Measurements from ENCODE around the gene THAP4.

THAP4 gene

DNA sequence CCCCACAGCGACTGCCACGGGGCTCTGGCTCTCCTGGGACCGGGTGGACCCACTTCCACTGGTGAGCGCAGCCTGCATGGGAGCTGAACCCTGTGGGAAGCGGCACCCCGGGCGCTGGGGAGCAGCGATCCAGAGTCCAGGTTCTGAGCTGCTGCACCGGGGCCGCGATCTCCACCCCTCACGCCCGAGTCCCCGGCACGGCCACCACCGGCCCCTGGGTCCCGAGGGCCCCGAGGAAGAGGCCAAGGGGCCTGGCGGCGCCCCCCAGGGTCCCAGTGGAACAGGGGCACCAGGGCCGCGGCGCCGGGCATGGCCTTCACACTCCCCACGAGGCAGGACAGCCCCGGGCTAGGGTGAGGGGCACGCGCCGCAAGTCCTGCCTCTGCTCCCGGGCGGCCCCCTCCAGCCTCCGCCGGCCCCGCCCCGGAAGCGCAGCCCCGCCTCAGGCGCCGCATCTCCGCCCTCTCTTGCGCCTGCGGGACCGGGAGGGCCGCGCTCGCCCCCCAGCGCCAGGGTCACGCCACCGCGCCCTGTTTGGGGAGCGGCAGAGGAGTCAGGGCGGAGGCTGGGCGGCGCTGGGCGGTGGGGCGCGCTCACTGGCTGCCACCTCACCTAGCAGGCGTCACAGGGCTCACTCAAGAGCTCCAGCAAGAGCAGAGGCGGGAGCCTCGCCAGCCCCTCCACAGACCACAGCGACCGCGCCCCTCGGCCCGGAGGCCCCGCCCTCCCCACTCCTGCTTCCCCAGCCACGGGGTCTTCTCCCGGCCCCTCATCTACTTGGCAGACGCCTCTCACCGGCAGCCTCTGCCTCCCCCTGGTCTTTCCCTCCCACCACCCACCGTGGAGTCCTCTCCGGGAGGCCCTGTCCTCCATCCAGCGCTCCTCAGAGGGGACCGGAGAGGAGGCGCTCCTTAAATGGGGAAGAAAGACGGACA lies 26.8 kb downstream of the THAP4 start:
- Histone ChIP-seq H3K4me3 (ENCODE audit: low read length) (peak overlapping the region; percentile 51; the same call in 1 of the 2 replicates), H3K9me3 (ENCODE audit: control insufficient read depth, insufficient read depth, low read length) (no peaks in the 10 kb centered on the region), H3K4me1 (ENCODE audit: control insufficient read depth, insufficient read depth, low read length) (no peaks in the 10 kb centered on the region), H3K27me3 (ENCODE audit: control insufficient read depth, insufficient read depth, low read length) (no peaks in the 10 kb centered on the region), H3K36me3 (ENCODE audit: control insufficient read depth, insufficient read depth, low read length) (no peaks in the 10 kb centered on the region), H3K27ac (ENCODE audit: low read length) (no peak overlapping the region)
- no CpG with 5 or more reads among the region's 76 CpGs for WGBS (ENCODE audit: insufficient coverage, insufficient read length)
- DNase-seq (ENCODE audit: low read depth, low spot score): peak; percentile 88

DNA sequence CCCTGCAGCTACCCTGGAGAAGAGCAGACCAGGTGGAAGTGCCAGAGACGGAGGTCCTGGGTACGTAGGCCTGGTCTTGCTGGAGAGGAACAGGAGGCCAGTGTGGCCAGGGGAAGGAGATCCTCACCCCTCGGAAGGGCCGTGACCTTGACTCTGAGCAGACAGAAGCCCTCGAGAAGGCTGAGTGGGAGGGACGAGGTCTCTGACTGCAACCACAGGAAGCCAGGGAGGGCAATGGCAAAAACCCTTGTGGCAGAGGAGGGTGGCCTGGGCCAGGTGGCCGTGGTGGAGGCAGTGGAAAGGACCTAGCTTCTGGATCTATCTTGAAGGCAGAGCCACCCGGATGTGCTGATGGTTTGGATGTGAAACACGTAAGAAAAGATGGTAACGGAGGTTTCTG lies 28.1 kb downstream of the THAP4 start:
- no peaks in the 10 kb centered on the region for H3K9me3 ChIP-seq (ENCODE audit: control insufficient read depth, insufficient read depth, low read length)
- H3K36me3 ChIP-seq (ENCODE audit: control insufficient read depth, insufficient read depth, low read length): no peaks in the 10 kb centered on the region
- no peaks in the 10 kb centered on the region for H3K4me1 ChIP-seq (ENCODE audit: control insufficient read depth, insufficient read depth, low read length)
- H3K27me3 ChIP-seq (ENCODE audit: control insufficient read depth, insufficient read depth, low read length): no peaks in the 10 kb centered on the region
- no CpG with 5 or more reads among the region's 10 CpGs for WGBS (ENCODE audit: insufficient coverage, insufficient read length)
- no peak overlapping the region for H3K4me3 ChIP-seq (ENCODE audit: low read length)
- H3K27ac ChIP-seq (ENCODE audit: low read length): no peak overlapping the region
- no peak for DNase-seq (ENCODE audit: low read depth, low spot score)

DNA sequence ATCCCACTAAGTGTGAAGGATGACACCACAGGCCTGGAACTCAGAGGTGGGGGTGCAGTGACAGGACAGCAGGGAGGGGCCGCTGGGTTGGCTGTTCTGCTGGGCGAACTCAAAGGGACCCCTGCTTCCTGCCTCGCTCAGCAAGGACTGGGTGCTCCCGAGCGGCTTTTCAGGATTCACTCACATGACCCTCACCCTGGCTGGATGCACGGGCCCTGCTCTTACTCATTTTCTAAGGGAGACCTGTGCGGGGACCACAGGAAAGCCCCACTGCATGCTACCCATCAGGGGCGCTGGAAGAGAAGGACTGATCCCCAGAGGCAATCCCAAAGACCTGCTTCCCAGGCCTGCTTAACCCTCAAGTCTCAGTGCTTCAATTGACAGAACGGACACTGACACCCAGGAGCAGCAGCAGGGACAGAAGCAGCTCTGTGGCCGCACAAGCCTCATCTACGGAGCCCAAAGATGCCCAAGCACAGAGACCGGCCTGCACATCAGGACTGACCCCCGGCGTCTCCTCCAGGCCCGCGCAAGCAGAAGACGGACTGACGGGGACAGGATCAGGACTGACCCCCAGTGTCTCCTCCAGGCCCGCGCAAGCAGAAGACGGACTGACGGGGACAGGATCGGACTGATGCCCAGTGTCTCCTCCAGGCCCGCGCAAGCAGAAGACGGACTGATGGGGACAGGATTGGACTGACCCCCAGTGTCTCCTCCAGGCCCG lies 29.6 kb downstream of the THAP4 start:
- Histone ChIP-seq H3K36me3 (ENCODE audit: control insufficient read depth, insufficient read depth, low read length) (no peaks in the 10 kb centered on the region; the same call in 1 of the 2 replicates), H3K4me1 (ENCODE audit: control insufficient read depth, insufficient read depth, low read length) (no peaks in the 10 kb centered on the region), H3K4me3 (ENCODE audit: low read length) (no peak overlapping the region), H3K27me3 (ENCODE audit: control insufficient read depth, insufficient read depth, low read length) (no peaks in the 10 kb centered on the region), H3K27ac (ENCODE audit: low read length) (no peak overlapping the region), H3K9me3 (ENCODE audit: control insufficient read depth, insufficient read depth, low read length) (no peaks in the 10 kb centered on the region)
- no CpG with 5 or more reads among the region's 27 CpGs for WGBS (ENCODE audit: insufficient coverage, insufficient read length)
- no peak for DNase-seq (ENCODE audit: low read depth, low spot score)

DNA sequence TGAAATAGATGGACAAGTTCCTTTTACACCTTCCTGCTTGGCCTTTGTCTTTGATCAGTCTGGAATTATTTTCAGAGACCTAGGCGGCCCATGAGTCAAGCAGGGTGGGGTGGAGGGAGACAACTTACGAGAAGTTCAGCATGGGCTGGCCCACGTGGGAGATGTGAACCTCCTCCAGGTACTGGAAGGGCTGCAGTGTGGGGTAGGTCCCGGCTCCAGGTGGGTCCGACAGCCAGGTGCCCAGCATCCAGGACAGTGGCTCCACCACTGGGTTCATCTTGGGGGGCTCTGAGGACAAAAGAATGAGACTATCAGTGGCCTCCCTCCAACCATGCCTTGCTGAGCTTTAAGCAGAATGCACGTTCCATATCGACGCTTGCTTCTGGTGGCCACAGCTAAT lies 30.8 kb downstream of the THAP4 start:
- H3K27me3 ChIP-seq (ENCODE audit: control insufficient read depth, insufficient read depth, low read length): no peaks in the 10 kb centered on the region
- DNase-seq (ENCODE audit: low read depth, low spot score): no peak
- H3K4me1 ChIP-seq (ENCODE audit: control insufficient read depth, insufficient read depth, low read length): no peaks in the 10 kb centered on the region
- H3K27ac ChIP-seq (ENCODE audit: low read length): no peak overlapping the region
- no CpG with 5 or more reads among the region's 8 CpGs for WGBS (ENCODE audit: insufficient coverage, insufficient read length)
- no peaks in the 10 kb centered on the region for H3K9me3 ChIP-seq (ENCODE audit: control insufficient read depth, insufficient read depth, low read length)
- H3K36me3 ChIP-seq (ENCODE audit: control insufficient read depth, insufficient read depth, low read length): no peaks in the 10 kb centered on the region; the same call in 1 of the 2 replicates
- no peak overlapping the region for H3K4me3 ChIP-seq (ENCODE audit: low read length)

DNA sequence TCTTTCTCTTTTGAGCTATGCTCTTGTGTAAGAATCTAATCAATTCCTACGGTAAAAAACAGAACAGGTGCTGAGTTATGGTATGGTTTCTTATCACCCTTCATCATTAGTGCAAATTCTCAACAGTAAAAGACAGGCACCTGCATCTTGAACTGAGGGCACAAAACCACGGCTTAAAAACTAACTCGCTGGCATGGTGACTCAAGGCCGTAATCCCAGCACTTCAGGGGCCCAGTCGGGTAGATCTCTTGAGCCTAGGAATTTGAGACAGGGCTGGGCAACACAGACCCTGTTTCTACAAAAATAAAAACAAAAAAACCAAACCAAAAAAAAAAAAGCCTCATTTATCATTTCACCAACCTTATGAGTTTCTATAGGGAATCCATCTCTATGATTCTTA lies 33.3 kb downstream of the THAP4 start:
- no peak overlapping the region for H3K4me3 ChIP-seq (ENCODE audit: low read length)
- no peak for DNase-seq (ENCODE audit: low read depth, low spot score)
- no peaks in the 10 kb centered on the region for H3K27me3 ChIP-seq (ENCODE audit: control insufficient read depth, insufficient read depth, low read length)
- no peaks in the 10 kb centered on the region; the same call in 1 of the 2 replicates for H3K36me3 ChIP-seq (ENCODE audit: control insufficient read depth, insufficient read depth, low read length)
- H3K4me1 ChIP-seq (ENCODE audit: control insufficient read depth, insufficient read depth, low read length): no peaks in the 10 kb centered on the region
- no peak overlapping the region for H3K27ac ChIP-seq (ENCODE audit: low read length)
- WGBS (ENCODE audit: insufficient coverage, insufficient read length): no CpG with 5 or more reads among the region's 5 CpGs
- H3K9me3 ChIP-seq (ENCODE audit: control insufficient read depth, insufficient read depth, low read length): no peaks in the 10 kb centered on the region

DNA sequence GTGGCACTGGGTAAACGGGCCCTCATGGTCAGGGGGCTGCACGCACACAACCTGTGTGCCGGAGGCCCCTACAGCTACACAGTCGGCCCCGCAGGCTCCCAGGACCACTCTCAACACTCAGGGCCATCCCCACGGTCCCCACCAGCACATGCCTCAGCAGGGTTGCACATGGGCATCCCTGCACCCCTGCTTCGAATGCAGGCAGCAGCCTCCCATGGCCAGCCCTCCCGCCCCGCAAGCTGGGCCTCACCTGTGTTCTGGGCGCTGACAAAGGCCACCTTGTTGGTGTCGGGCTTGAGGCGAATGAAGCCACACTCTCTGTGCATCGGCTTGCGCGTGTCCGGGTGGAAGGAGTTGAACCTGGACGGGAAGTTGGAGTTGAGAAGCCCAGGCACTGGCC lies 34.2 kb downstream of the THAP4 start:
- H3K9me3 ChIP-seq (ENCODE audit: control insufficient read depth, insufficient read depth, low read length): no peaks in the 10 kb centered on the region
- no CpG with 5 or more reads among the region's 17 CpGs for WGBS (ENCODE audit: insufficient coverage, insufficient read length)
- no peaks in the 10 kb centered on the region; the same call in 1 of the 2 replicates for H3K36me3 ChIP-seq (ENCODE audit: control insufficient read depth, insufficient read depth, low read length)
- no peak overlapping the region for H3K27ac ChIP-seq (ENCODE audit: low read length)
- no peak for DNase-seq (ENCODE audit: low read depth, low spot score)
- H3K27me3 ChIP-seq (ENCODE audit: control insufficient read depth, insufficient read depth, low read length): no peaks in the 10 kb centered on the region
- H3K4me1 ChIP-seq (ENCODE audit: control insufficient read depth, insufficient read depth, low read length): no peaks in the 10 kb centered on the region
- H3K4me3 ChIP-seq (ENCODE audit: low read length): no peak overlapping the region

DNA sequence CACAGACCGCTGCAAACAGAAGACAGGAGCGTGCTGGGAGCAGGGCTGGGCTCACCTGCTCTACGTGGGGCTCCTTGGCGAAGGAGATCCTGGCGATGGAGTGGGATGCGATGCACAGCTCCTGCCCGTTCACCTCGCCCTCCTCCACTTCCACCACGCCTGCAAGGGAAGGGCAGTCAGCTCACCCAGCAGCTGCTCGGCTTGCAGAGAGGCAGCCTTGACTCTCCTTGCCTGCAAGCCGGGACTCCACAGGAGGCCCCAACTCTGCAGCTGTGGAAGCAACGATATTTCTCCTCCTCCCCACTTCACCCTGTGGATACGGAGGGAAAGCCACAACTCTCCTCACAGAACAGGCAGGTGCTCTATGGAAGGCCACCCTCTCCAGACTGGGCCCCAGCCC lies 35.1 kb downstream of the THAP4 start:
- H3K4me1 ChIP-seq (ENCODE audit: control insufficient read depth, insufficient read depth, low read length): no peaks in the 10 kb centered on the region
- WGBS (ENCODE audit: insufficient coverage, insufficient read length): no CpG with 5 or more reads among the region's 13 CpGs
- no peak overlapping the region for H3K27ac ChIP-seq (ENCODE audit: low read length)
- H3K9me3 ChIP-seq (ENCODE audit: control insufficient read depth, insufficient read depth, low read length): no peaks in the 10 kb centered on the region
- H3K27me3 ChIP-seq (ENCODE audit: control insufficient read depth, insufficient read depth, low read length): no peaks in the 10 kb centered on the region
- no peaks in the 10 kb centered on the region; the same call in 1 of the 2 replicates for H3K36me3 ChIP-seq (ENCODE audit: control insufficient read depth, insufficient read depth, low read length)
- no peak overlapping the region for H3K4me3 ChIP-seq (ENCODE audit: low read length)
- no peak for DNase-seq (ENCODE audit: low read depth, low spot score)

DNA sequence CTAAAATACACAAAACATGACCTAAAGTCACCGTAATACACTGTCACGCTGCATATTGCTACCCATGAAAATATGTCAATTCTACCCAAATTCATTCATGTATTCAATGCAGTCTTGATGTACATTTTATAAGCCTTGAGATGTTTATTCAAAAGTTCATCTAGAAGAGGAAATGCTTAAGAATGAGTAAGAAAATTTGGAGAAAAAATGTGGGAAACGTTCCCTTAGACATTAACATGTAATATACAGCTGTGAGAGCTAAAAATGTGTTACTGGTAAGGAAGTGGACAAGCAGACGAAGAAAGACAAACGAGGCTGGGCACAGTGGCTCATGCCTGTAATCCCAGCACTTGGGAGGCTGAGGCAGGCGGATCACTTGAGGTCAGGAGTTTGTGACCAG lies 37.3 kb downstream of the THAP4 start:
- no peak for DNase-seq (ENCODE audit: low read depth, low spot score)
- WGBS (ENCODE audit: insufficient coverage, insufficient read length): 100% methylated on average over 1 of the region's 6 CpGs
- no peaks in the 10 kb centered on the region for H3K9me3 ChIP-seq (ENCODE audit: control insufficient read depth, insufficient read depth, low read length)
- no peaks in the 10 kb centered on the region for H3K27me3 ChIP-seq (ENCODE audit: control insufficient read depth, insufficient read depth, low read length)
- no peak overlapping the region for H3K4me3 ChIP-seq (ENCODE audit: low read length)
- H3K4me1 ChIP-seq (ENCODE audit: control insufficient read depth, insufficient read depth, low read length): no peaks in the 10 kb centered on the region
- H3K27ac ChIP-seq (ENCODE audit: low read length): no peak overlapping the region
- H3K36me3 ChIP-seq (ENCODE audit: control insufficient read depth, insufficient read depth, low read length): no peaks in the 10 kb centered on the region; the same call in 1 of the 2 replicates

DNA sequence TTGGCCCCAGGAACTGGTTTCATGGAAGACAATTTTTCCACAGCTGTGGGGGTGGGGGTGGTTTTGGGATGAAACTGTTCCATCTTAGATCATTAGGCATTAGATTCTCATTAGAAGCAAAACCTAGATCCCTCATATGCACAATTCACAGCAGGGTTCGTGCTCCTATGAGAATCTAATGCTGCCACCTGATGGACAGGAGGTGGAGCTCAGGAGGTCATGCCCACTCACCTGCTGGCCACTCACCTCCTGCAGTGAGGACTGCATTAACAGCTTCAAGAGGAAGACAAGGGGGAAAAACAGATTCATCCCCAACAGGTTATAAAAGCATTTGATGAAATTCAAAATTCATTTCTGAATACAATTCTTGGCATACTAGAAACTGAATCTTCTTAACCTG lies 38.5 kb downstream of the THAP4 start:
- no peak overlapping the region for H3K4me3 ChIP-seq (ENCODE audit: low read length)
- DNase-seq (ENCODE audit: low read depth, low spot score): no peak
- H3K27me3 ChIP-seq (ENCODE audit: control insufficient read depth, insufficient read depth, low read length): no peaks in the 10 kb centered on the region
- no peaks in the 10 kb centered on the region for H3K9me3 ChIP-seq (ENCODE audit: control insufficient read depth, insufficient read depth, low read length)
- H3K36me3 ChIP-seq (ENCODE audit: control insufficient read depth, insufficient read depth, low read length): no peaks in the 10 kb centered on the region; the same call in 1 of the 2 replicates
- no peak overlapping the region for H3K27ac ChIP-seq (ENCODE audit: low read length)
- no CpG with 5 or more reads among the region's 1 CpG for WGBS (ENCODE audit: insufficient coverage, insufficient read length)
- no peaks in the 10 kb centered on the region for H3K4me1 ChIP-seq (ENCODE audit: control insufficient read depth, insufficient read depth, low read length)

DNA sequence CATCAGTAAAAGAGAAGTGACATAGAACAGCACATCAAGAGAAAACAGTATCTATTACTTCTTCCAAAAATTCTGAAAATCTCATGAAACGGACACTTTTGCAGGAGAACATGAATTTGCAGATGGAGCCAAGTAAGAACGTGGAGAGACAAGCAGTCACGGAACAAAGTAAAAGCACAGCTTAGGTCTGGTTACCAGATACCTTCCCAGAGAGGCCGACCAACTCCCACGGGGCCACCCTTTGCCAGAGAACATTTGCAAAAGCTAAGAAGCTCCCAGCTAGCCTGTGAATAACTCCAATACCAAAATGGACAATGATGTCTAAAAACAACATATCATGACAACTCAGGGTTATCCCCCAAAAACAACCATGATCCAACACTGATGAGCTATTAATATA lies 38.9 kb downstream of the THAP4 start:
- H3K27me3 ChIP-seq (ENCODE audit: control insufficient read depth, insufficient read depth, low read length): no peaks in the 10 kb centered on the region
- no CpG with 5 or more reads among the region's 5 CpGs for WGBS (ENCODE audit: insufficient coverage, insufficient read length)
- no peak overlapping the region for H3K27ac ChIP-seq (ENCODE audit: low read length)
- no peaks in the 10 kb centered on the region; the same call in 1 of the 2 replicates for H3K36me3 ChIP-seq (ENCODE audit: control insufficient read depth, insufficient read depth, low read length)
- no peak for DNase-seq (ENCODE audit: low read depth, low spot score)
- no peaks in the 10 kb centered on the region for H3K4me1 ChIP-seq (ENCODE audit: control insufficient read depth, insufficient read depth, low read length)
- no peak overlapping the region for H3K4me3 ChIP-seq (ENCODE audit: low read length)
- no peaks in the 10 kb centered on the region for H3K9me3 ChIP-seq (ENCODE audit: control insufficient read depth, insufficient read depth, low read length)
